ENCODE data around the gene NBL1.

GRCh38 chr1:19665186-19665495 is 21.0 kb downstream of the NBL1 start:
- TF ChIP-seq CTCF (IDR thresholded peaks at IDR 0.05), result no peak
- no peak for TF ChIP-seq POLR2A (IDR thresholded peaks at IDR 0.05)
